ENCODE data around the gene NTRK2. TPM values are rescaled to one million over a fixed set of nuclear protein-coding genes. Genes with fewer than 3 reads are reported as not detected.

Gene NTRK2
- total and polyA plus RNA-seq, 2 experiments from 2014 or later, result 0.99 to 3.7 TPM

DNA sequence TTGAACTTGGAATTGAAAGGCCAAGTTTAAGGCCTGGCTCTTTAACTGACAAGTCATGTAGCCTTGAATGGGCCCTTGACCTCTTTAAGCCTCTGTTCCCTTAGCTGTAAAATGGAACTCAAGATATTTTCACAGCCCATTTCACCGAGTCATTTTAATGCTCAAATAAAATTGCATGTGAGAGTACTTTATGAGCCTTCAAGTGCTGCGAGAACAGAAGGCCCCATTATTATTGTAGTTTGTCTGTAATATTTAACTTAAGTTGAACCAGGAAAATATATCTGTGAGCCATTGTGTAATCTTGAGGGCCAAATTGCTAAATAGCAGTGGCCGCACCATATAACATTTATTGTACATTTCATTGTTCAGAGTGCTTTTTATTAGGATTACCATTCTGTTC is 249.9 kb downstream of the NTRK2 start:
- no peak for TF ChIP-seq EZH2 (IDR thresholded peaks at IDR 0.05; ENCODE audit: borderline replicate concordance)
- TF ChIP-seq, protein P1, sequence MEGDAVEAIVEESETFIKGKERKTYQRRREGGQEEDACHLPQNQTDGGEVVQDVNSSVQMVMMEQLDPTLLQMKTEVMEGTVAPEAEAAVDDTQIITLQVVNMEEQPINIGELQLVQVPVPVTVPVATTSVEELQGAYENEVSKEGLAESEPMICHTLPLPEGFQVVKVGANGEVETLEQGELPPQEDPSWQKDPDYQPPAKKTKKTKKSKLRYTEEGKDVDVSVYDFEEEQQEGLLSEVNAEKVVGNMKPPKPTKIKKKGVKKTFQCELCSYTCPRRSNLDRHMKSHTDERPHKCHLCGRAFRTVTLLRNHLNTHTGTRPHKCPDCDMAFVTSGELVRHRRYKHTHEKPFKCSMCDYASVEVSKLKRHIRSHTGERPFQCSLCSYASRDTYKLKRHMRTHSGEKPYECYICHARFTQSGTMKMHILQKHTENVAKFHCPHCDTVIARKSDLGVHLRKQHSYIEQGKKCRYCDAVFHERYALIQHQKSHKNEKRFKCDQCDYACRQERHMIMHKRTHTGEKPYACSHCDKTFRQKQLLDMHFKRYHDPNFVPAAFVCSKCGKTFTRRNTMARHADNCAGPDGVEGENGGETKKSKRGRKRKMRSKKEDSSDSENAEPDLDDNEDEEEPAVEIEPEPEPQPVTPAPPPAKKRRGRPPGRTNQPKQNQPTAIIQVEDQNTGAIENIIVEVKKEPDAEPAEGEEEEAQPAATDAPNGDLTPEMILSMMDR (IDR thresholded peaks at IDR 0.05; ENCODE audit: poor library complexity), result no peak
- no peak for TF ChIP-seq EZH2phosphoT487 (IDR thresholded peaks at IDR 0.05; ENCODE audit: low read depth, severe bottlenecking, unreplicated experiment)
- Histone ChIP-seq H4K20me1 (ENCODE audit: insufficient read depth, poor library complexity, severe bottlenecking) (no peaks in the 10 kb centered on the region), H3K4me2 (no peak overlapping the region), H2AFZ (no peak overlapping the region), H3K36me3 (replicated peaks; ENCODE audit: insufficient read depth, low read depth) (no peaks in the 10 kb centered on the region), H3K27me3 (peaks cover 2% of the 10 kb centered on the region), H3K79me2 (no peaks in the 10 kb centered on the region), H3K9me3 (ENCODE audit: low read depth) (no peaks in the 10 kb centered on the region), H3K27ac (no peak overlapping the region), H3K9me2 (replicated peaks; ENCODE audit: insufficient read depth) (no peaks in the 10 kb centered on the region), H3K4me3 (no peak overlapping the region), H3K4me1 (ENCODE audit: insufficient read depth) (peaks cover 5% of the 10 kb centered on the region)
- 62% methylated on average over 3 of the region's 3 CpGs for WGBS (ENCODE audit: low lambda C conversion rate, missing lambda C conversion rate)
- no peak for DNase-seq (ENCODE audit: low spot score)

DNA sequence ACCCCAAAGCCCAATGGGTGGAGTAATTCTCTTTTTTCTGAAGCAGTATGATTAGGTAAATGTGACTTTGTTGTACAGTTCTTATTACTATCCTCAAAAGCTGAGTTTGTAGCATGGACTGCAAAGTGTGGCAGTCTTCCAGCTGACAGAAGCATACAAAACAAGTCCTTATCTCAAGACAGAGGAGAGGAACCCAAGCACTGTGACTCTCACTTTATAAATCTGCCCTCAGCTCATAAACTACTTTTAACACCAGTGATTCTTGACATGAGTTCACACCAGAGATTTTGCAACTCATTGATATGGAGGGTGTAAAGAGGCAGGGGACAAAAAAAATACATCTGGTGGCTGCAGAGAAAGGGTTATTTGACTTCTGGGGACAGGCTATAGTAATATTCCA is 251.6 kb downstream of the NTRK2 start:
- H2AFZ ChIP-seq, result no peak overlapping the region
- no peaks in the 10 kb centered on the region for H3K9me2 ChIP-seq (replicated peaks; ENCODE audit: insufficient read depth)
- no peaks in the 10 kb centered on the region for H3K79me2 ChIP-seq
- no peaks in the 10 kb centered on the region for H3K36me3 ChIP-seq (replicated peaks; ENCODE audit: insufficient read depth, low read depth)
- H3K27me3 ChIP-seq, result peaks cover 2% of the 10 kb centered on the region
- no peaks in the 10 kb centered on the region for H3K9me3 ChIP-seq (ENCODE audit: low read depth)
- no peak overlapping the region for H3K27ac ChIP-seq
- H4K20me1 ChIP-seq (ENCODE audit: insufficient read depth, poor library complexity, severe bottlenecking), result no peaks in the 10 kb centered on the region
- no peak overlapping the region for H3K4me3 ChIP-seq
- TF ChIP-seq, protein P1 (IDR thresholded peaks at IDR 0.05; ENCODE audit: poor library complexity), result no peak
- TF ChIP-seq EZH2 (IDR thresholded peaks at IDR 0.05; ENCODE audit: borderline replicate concordance) (no peak), EZH2phosphoT487 (IDR thresholded peaks at IDR 0.05; ENCODE audit: low read depth, severe bottlenecking, unreplicated experiment) (no peak)
- H3K4me1 ChIP-seq (ENCODE audit: insufficient read depth), result peaks cover 5% of the 10 kb centered on the region
- H3K4me2 ChIP-seq, result no peak overlapping the region
- no peak for DNase-seq (ENCODE audit: low spot score)

DNA sequence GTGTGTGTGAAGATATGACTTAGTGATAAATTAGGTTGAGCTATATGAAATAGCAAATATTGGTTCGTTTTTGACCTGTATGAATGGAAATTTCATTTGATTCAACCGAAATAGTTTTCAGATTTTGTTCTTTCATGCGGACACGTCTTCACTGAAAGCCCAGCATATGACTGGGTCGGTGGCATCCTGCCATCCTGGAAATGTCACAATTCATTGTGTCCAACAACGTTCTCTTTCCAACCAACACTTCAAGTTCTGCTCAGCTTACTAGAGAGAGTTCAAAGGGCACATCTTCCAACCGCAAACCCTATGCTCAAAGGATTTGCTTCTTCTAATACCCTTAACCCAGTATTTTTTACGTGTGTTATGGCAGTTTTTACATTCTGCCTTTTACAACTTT is 252.5 kb downstream of the NTRK2 start:
- Histone ChIP-seq H3K9me2 (replicated peaks; ENCODE audit: insufficient read depth) (no peaks in the 10 kb centered on the region), H3K4me1 (ENCODE audit: insufficient read depth) (peaks cover 5% of the 10 kb centered on the region), H2AFZ (no peak overlapping the region), H3K27ac (no peak overlapping the region), H3K9me3 (ENCODE audit: low read depth) (no peaks in the 10 kb centered on the region), H3K36me3 (replicated peaks; ENCODE audit: insufficient read depth, low read depth) (no peaks in the 10 kb centered on the region), H3K27me3 (peaks cover 2% of the 10 kb centered on the region), H4K20me1 (ENCODE audit: insufficient read depth, poor library complexity, severe bottlenecking) (no peaks in the 10 kb centered on the region), H3K4me2 (no peak overlapping the region), H3K79me2 (no peaks in the 10 kb centered on the region), H3K4me3 (no peak overlapping the region)
- 74% methylated on average over 8 of the region's 8 CpGs for WGBS (ENCODE audit: low lambda C conversion rate, missing lambda C conversion rate)
- DNase-seq (ENCODE audit: low spot score), result no peak
- TF ChIP-seq EZH2 (IDR thresholded peaks at IDR 0.05; ENCODE audit: borderline replicate concordance), result no peak
- TF ChIP-seq, protein P1 (IDR thresholded peaks at IDR 0.05; ENCODE audit: poor library complexity), result no peak
- TF ChIP-seq EZH2phosphoT487 (IDR thresholded peaks at IDR 0.05; ENCODE audit: low read depth, severe bottlenecking, unreplicated experiment), result no peak

DNA sequence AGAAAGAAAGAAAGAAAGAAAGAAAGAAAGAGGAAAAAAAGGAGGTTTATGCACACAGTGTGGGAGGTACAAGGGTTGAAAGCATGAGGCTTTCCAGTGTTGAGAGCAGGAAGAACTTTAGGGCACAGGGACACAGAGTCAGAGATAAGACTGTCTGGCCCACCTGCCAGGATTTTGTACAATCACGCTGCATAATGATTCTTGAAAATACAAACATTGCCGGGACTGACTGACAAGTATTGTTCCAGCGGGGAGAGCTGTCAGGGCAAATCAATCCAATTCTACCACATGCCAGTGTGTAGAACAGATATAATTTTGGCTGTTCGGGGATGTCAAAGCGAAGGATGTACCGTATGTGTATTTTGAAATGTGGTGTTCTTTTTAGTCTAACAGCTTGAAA is 254.7 kb downstream of the NTRK2 start:
- Histone ChIP-seq H3K9me3 (ENCODE audit: low read depth) (no peaks in the 10 kb centered on the region), H3K79me2 (no peaks in the 10 kb centered on the region), H3K27me3 (no peaks in the 10 kb centered on the region), H3K4me2 (no peak overlapping the region), H2AFZ (no peak overlapping the region), H3K36me3 (replicated peaks; ENCODE audit: insufficient read depth, low read depth) (no peaks in the 10 kb centered on the region), H3K4me1 (ENCODE audit: insufficient read depth) (peaks cover 5% of the 10 kb centered on the region), H4K20me1 (ENCODE audit: insufficient read depth, poor library complexity, severe bottlenecking) (no peaks in the 10 kb centered on the region), H3K27ac (no peak overlapping the region), H3K4me3 (no peak overlapping the region), H3K9me2 (replicated peaks; ENCODE audit: insufficient read depth) (no peaks in the 10 kb centered on the region)
- no peak for TF ChIP-seq EZH2 (IDR thresholded peaks at IDR 0.05; ENCODE audit: borderline replicate concordance)
- 74% methylated on average over 6 of the region's 6 CpGs for WGBS (ENCODE audit: low lambda C conversion rate, missing lambda C conversion rate)
- no peak for DNase-seq (ENCODE audit: low spot score)

All from hepatocyte (in vitro differentiated cells).